ENCODE measurements around the gene PLPPR2.

DNA sequence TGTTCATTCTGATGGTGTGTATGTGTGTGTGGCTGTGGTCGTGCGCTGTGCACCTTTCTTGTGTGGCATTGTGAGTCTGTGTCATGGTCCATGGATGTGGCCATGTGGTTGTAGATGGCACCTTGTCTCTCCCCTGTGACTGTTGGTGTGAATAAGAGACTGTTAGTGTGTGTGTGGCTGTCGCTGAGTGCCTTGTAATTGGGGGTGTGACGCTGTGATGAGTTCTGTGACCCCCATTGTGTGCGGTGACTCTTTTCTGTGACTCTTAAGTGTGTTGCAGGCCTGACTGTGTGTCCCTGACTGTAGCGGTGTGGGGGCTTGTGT lies 804 bp downstream of the PLPPR2 start:
- TF ChIP-seq MAFK (IDR thresholded peaks at IDR 0.05; ENCODE audit: low read depth, low read length) (no peak), RAD21 (IDR thresholded peaks at IDR 0.05; ENCODE audit: low read length) (no peak), CTCF (conservative IDR thresholded peaks at IDR 0.05; ENCODE audit: low read depth, low read length) (no peak), CEBPB (IDR thresholded peaks at IDR 0.05; ENCODE audit: low read depth, low read length) (no peak), SMC3 (IDR thresholded peaks at IDR 0.05; ENCODE audit: low read depth, low read length) (no peak)
